ENCODE results near the gene CFB. TPM values are rescaled to one million over a fixed set of nuclear protein-coding genes. Genes with fewer than 3 reads are reported as not detected.

CFB gene
- total and polyA plus RNA-seq, 2 donors (not counting 3 experiments of a cell fraction or from before 2014, with no cell fraction given): 0.87 to 1.5 TPM

- TF ChIP-seq MYC (IDR thresholded peaks at IDR 0.05; ENCODE audit: low read depth, low read length) (no peak), POLR2A (IDR thresholded peaks at IDR 0.05; ENCODE audit: low read depth, low read length) (no peak), FOS (IDR thresholded peaks at IDR 0.05; ENCODE audit: borderline replicate concordance, insufficient read depth, low read length) (no peak), EZH2 (IDR thresholded peaks at IDR 0.05; ENCODE audit: borderline replicate concordance, low read depth, low read length, severe bottlenecking) (no peak), POLR2AphosphoS5 (IDR thresholded peaks at IDR 0.05; ENCODE audit: insufficient read depth, low read depth, low read length) (no peak)
- TF ChIP-seq, protein P1, sequence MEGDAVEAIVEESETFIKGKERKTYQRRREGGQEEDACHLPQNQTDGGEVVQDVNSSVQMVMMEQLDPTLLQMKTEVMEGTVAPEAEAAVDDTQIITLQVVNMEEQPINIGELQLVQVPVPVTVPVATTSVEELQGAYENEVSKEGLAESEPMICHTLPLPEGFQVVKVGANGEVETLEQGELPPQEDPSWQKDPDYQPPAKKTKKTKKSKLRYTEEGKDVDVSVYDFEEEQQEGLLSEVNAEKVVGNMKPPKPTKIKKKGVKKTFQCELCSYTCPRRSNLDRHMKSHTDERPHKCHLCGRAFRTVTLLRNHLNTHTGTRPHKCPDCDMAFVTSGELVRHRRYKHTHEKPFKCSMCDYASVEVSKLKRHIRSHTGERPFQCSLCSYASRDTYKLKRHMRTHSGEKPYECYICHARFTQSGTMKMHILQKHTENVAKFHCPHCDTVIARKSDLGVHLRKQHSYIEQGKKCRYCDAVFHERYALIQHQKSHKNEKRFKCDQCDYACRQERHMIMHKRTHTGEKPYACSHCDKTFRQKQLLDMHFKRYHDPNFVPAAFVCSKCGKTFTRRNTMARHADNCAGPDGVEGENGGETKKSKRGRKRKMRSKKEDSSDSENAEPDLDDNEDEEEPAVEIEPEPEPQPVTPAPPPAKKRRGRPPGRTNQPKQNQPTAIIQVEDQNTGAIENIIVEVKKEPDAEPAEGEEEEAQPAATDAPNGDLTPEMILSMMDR (IDR thresholded peaks at IDR 0.05; ENCODE audit: extremely low read depth in 1 of 2, insufficient read depth in 1 of 2, low read depth in 1 of 2, low read length in 2 of 2): no peak
- TF ChIP-seq, protein P2, sequence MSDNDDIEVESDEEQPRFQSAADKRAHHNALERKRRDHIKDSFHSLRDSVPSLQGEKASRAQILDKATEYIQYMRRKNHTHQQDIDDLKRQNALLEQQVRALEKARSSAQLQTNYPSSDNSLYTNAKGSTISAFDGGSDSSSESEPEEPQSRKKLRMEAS (IDR thresholded peaks at IDR 0.05; ENCODE audit: insufficient read depth, insufficient read length): no peak
- DNase-seq (ENCODE audit: low read depth, low spot score) (no peak), FAIRE-seq (no peak)
- no peak overlapping the region for H3K9ac ChIP-seq (replicated peaks; ENCODE audit: extremely low read depth, insufficient read depth, low read length)
- POLR2A ChIA-PET: no interaction called here
- H3K4me1 ChIP-seq (ENCODE audit: control insufficient read depth, extremely low read depth, insufficient read depth, low read length): peaks cover 3% of the 10 kb centered on the region
- H3K36me3 ChIP-seq (ENCODE audit: control insufficient read depth in 2 of 2, extremely low read depth in 1 of 2, insufficient read depth in 2 of 2, low read length in 2 of 2): peaks cover 17 to 19% of the 10 kb centered on the region in 2 experiments
- H4K20me1 ChIP-seq (replicated peaks; ENCODE audit: control insufficient read depth, extremely low read depth, insufficient read depth, low read length): no peaks in the 10 kb centered on the region
- H3K4me3 ChIP-seq (replicated peaks in 1 of 3; ENCODE audit: insufficient read depth in 1 of 3, low read depth in 1 of 3, low read length in 3 of 3): no peak overlapping the region
- no peaks in the 10 kb centered on the region for H3K9me1 ChIP-seq (replicated peaks; ENCODE audit: control insufficient read depth, extremely low read depth, insufficient read depth, low read length)
- CTCF ChIA-PET: no interaction called here
- no peak overlapping the region for H3K4me2 ChIP-seq (ENCODE audit: insufficient read depth, low read length)
- H3K27ac ChIP-seq (ENCODE audit: insufficient read depth, low read depth, low read length): no peak overlapping the region
- H3K79me2 ChIP-seq (ENCODE audit: control insufficient read depth, insufficient read depth, low read length): no peaks in the 10 kb centered on the region
- peaks cover 0 to 2% of the 10 kb centered on the region in 2 experiments for H3K27me3 ChIP-seq (ENCODE audit: control insufficient read depth in 2 of 2, insufficient read depth in 2 of 2, low read length in 2 of 2)
- dilution Hi-C loops (cut with MboI; ENCODE audit: extremely low pct_ligation_motif_present, low sequenced_read_pairs) (no loop called here), intact Hi-C loops (cut with micrococcal nuclease) (no loop called here)
- no TSS peak for BruUV-seq (replicated peaks)
- no peaks in the 10 kb centered on the region for H3K9me3 ChIP-seq (replicated peaks; ENCODE audit: control insufficient read depth, insufficient read depth, low read length)
- H2AFZ ChIP-seq (ENCODE audit: low read depth, low read length): no peak overlapping the region
Measured at GRCh38 chr6:31948753-31949413, 3.0 kb downstream of the CFB start.
